Dermis microvascular lymphatic vessel endothelial cell (primary cell): ENCODE results near the gene GTF2H4. TPM values are rescaled to one million over a fixed set of nuclear protein-coding genes. Genes with fewer than 3 reads are reported as not detected.
"Not testable (repeated sequence)": the region's sequence is repeated elsewhere in the genome, so short reads cannot be mapped to it uniquely, and the experiment has no call there.

ENCODE experiments used
- DNase-seq, 2 donors: peaks; one replicate each; pipeline versions ENCODE4 v3.0.0 to v3.0.0-alpha.2; 2010; ENCODE audit warnings: low read depth in 2 of 2
- total RNA-seq: library from RNA; depleted of rRNA; stranded (reverse); fragments of >200 nt; gene quantifications from 2 replicates; pipeline ENCODE4 v1.2.1, GENCODE V29; 2014

The GTF2H4 gene
- 10.4 and 13.7 TPM in 2 replicates for total RNA-seq

GRCh38 chr6:30907758-30908591 is at the start of gene GTF2H4:
TSS of gene GTF2H4 (plus strand) at chr6:30908207.
- peak; percentile 97 to 98 for DNase-seq

DNA sequence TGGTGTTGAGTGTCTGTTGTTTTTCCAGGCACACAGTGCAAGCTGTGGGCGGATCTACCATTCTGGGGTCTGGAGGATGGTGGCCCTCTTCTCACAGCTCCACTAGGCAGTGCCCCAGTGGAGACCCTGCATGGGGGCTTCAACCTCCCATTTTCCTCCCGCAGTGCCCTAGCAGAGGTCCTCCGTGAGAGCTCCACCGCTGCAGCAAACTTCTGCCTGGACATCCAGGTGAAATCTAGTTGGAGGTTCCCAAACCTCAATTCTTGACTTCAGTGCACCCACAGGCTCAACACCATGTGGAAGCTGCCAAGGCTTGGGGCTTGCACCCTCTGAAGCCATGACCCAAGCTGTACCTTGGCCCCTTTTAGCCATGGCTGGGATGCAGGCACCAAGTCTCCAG is 48.3 kb upstream of the GTF2H4 start:
- not testable (repeated sequence) for DNase-seq

DNA sequence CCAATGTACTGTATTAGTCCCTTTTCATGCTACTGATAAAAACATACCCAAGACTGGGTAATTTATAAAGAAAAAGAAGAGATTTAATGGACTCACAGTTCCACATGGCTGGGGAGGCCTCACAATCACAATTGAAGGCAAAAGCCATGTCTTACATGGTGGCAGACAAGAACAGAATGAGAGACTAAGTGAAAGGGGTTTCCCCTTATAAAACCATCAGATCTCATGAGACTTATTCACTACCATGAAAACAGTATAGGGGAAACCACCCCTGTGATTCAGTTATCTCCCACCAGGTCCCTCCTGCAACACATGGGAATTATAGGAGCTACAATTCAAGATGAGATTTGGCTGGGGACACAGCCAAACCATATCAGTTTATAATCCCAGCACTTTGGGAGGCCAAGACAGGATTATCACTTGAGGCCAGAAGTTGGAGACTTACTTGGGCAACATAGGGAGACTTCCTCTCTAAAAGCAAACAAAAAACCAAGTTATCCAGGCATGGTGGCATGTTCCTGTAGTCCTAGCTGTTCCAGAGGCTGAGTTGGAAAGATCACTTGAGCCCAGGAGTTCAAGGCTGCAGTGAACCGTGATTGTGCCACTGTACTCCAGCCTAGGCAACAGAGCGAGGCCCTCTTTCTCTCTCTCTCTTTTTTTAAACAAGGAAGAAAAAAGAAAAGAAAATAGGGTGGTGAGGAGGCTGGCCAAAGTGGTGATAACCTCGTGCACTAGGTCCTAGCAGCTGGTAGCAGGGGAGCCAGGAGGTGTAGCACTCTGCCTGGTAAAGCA is 46.6 kb upstream of the GTF2H4 start:
- DNase-seq: no peak

DNA sequence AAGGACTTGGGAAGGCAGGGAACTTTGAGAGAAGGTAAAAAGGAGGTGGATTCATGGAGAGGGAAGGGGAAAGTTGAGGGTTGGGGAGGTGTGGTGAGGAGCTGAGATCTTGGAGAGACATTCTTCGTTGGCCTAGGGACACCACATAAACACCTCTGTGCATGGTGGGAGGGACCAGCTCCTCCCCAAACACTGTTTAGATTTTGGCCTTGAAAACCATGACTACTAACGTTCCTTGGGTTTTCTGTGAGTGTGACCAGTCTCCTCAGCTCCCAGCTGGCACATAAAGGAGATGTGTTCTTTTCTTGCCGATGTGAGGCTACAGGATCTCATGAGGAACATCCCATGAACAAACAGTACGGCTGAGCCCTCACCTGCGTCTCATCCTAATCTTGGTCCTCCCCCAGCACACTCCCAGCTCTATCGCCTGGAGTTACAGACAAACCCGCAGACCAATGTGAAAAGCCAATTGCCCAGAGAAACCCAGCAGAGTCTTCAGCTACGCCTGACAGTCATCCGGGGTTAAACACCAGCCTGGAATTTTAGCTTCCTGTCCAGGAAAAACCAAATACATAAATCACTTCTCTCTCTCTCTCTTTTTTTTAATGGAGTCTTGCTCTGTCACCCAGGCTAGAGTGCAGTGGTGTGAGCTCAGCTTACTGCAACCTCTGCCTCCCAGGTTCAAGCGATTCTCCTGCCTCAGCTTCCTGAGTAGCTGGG is 45.7 kb upstream of the GTF2H4 start:
- peak; percentile 86 for DNase-seq

GRCh38 chr6:30864325-30864724 is 43.7 kb upstream of the GTF2H4 start:
- no peak for DNase-seq

DNA sequence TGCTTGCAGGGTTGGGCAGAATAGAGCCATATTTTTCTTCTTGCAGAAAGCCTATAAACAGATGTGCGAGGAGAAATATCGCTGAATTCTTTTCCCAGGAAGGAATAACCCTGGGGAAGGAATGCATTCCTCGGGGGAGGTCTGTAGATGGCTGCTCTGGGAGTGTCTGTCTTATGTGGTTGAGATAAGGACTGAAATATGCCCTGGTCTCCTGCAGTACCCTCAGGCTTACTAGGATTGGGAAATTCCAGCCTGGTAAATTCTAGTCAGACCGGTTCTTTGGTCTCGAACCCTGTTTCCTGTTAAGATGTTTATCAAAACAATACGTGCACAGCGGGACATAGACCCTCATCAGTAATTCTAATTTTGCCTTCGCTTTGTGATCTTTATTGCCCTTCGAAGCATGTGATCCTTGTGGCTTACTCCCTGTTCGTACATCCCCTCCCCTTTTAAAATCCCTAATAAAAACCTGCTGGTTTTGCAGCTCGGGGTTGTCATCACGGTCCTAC is 38.7 kb upstream of the GTF2H4 start:
- DNase-seq: not testable (repeated sequence)

GRCh38 chr6:30870546-30870945 is 37.5 kb upstream of the GTF2H4 start:
- DNase-seq: no peak

DNA sequence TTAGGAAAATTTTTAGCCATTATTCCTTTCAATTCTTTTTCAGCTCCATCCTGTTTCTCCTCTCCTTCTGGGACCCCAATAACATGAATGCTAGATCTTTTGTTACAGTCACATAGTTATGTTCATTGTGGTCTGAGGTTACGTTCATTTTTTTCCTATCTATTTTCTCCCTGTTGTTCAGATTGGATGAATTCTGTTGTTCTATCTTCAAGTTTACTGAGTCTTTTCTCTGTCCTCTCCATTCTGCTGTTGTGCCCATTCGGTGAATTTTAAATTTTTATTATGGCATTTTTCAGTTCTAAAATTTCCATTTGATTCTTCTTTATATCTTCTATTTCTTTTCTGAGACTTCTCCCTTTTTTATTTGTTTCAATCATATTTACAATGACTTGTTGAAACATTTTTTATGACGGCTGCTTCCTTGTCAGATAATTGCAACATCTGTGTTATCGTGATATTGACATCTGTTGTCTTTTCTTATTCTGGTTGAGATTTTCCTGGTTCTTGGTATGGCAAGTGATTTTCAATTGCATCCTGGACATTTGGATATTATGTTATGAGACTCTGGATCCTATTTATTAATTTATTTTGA is 36.3 kb upstream of the GTF2H4 start:
- DNase-seq: no peak

DNA sequence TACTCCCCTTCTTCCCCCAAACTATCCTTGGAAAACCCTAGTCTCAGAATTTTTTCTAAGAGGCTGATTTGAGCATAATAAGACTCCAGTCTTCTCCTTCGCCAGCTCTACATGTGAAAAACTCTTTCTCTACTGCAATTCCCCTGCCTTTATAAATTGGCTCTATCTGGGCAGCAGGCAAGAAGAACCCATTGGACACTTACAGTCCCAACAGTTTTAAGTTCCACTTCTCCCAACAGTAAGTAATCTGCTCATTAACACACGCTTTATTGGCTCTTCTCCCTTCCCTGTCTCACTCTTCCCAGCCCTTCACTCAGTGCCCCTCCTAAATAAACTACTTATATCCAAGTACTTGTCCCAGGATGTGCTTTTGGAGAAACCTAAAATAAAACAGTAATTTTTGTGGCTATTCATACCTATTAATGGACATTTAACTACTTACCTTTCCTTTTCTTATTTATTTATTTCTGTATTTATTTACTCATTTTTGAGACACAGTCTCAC is 34.8 kb upstream of the GTF2H4 start:
- DNase-seq: no peak

GRCh38 chr6:30873795-30874194 is 34.2 kb upstream of the GTF2H4 start:
- DNase-seq: not testable (repeated sequence)

DNA sequence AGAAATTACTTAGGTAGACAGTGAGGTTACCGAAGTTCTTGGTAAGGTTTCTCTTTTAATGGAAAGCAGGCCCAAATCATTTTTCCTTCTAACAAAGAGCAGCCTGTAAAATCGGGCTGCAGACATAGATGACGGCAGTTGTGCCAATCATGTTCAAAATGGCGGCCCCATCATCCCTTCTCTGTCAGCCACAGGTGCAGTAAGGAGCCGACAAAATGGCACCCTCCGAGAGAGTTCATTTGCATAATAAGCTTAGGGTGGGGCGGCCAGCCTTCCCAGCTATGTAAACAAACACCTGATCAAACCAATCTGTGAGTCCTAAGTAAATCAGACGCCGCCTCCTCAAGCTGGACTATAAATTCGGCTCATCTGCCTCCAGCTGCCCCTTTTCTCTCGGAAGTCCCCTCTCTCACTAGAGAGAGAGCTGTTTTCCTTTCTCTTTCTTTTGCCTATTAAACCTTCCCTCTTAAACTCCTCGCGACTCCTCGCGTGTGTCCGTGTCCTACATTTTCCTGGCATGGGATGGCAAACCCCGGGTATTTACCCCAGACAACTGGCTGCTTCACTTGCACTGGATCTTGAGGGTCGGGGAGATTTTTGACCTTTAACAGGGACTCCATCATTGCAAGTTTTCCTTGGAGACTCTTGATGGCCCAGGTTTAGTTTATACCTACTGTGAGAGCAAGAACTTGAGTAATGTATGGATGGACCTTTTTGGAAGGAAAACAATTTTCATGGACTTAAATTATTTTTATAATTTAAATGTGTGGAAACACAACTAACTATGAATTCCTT is 32.6 kb upstream of the GTF2H4 start:
- DNase-seq: no peak

DNA sequence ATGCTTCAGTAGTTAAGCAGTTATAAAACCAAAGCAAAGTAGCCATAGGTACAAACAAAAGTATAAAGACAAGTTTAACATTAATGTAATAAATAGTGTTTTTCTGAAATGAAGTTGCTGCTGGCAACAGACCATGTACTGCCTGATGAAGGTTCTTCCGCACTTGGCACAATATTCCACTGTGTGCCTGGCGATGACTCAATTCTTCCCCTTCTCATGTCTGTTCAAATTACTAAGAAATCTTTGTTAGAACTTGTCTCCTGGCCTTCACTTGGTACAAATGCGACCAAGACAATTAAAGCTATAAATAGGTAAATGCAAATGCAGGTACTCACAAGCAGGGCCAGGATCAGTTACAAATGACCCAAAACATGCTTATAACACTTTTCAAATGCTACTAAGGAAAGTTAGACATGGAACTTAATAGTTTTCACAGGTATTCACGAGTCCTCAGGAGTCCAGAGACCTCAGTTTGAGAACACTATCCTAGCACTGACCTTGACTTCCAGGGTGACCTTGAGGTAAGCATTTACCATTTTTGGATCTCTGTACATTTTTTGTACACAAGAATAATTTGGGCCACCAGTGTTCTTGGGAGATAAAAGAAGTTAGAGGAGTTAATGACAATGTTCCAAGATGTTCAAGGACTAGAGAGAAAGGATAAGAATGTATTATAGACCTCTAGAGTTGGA is 31.8 kb upstream of the GTF2H4 start:
- DNase-seq: peak; percentile 84 to 97

DNA sequence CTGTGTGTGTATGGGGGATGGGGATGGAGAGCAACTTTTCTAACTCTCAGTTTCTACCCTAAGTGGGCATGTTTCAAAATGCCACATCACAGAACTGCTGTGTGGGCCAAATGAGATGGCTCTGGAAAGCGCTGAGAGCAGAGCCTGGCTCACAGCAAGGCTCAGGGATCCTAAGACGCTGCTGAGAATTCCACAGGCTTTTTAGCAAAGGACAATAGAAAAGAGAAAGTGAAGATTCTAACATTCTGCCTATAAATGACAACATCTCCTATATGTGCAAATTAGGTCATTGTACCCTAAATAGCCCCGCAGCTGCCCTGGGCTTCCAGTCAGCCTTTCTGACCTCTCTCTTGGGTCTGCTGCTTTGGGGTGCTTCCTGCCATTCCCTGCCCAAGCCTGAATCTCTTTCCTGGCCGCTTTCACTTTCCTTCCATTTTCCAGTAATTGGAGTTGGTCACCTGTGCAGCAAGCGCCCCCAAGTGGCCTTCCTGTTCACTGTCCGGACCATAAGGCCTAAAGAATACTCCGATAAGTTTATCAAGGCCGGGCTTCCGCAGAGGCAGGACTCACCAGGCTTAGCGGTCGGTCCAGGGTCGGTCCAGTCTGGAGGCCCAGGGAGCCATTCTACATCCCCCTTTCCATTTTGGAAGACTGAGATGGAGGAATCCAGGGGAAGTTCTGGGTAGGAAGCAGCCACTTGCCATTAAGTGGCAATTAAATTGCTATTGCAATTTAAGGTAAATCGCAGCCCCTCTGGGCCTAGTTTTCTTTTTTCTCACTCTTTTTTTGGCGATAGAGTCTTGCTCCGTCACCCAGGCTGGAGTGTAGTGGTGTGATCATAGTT is 30.4 kb upstream of the GTF2H4 start:
- peak; percentile 80 to 93 for DNase-seq

DNA sequence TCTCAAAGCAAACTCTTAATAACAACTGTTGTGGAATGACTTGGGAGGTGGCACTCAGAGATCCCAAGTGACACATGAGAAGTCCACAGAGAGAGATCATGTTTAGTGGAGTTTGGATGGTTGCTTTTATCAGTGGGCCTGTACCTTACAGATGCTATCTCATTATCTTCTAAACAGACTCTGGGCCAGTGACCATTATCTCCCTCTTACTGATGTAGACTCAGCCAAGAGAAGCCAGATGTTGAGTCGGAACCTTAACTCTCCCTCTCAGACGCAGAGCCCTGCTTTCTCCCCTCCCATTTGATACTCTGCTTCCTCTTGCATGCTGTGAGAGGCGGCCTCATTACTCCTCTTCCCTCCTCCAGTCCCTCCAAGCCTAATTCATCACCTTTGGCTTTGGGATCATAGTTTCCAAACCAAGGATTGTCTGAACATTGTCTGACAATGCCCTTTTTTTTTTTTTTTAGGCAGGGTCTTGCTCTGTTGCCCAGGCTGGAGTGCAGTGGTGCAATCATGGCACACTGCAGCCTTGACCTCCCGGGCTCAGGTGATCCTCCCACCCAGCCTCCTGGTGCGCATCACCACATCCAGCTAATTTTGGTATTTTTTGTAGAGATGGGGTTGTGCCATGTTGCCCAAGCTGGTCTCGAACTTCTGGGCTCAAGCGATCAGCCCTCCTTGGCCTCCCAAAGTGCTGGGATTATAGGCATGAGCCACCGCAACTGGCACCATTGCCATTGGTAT is 28.2 kb upstream of the GTF2H4 start:
- no peak for DNase-seq

DNA sequence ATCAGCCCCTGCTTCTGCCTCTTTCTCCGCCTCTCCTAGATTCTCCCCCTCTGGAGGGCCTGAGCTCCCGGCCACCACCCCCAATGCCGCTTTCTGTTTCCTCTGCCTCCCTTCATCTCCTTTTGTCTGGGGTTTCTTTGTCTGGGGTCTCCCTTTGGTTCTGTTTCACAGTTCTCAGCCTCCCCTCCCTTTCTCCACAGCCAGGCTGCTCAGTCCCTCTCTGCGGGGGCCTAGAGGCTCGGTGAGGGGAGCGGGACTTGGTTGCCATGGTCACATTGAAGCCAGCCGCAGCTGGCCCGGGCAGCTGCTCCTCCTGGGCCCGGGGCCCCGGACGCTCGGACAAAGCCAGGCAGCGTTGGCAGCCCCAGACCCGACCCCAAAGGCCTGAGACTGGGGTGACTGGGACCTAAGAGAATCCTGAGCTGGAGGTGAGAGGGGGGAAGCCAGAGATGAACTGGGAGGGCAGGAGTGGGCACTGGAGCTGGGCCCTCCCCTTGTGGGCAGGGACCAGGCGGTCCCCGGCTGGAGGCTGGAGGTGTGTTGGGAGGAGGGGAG is 27.2 kb upstream of the GTF2H4 start:
- no peak for DNase-seq

DNA sequence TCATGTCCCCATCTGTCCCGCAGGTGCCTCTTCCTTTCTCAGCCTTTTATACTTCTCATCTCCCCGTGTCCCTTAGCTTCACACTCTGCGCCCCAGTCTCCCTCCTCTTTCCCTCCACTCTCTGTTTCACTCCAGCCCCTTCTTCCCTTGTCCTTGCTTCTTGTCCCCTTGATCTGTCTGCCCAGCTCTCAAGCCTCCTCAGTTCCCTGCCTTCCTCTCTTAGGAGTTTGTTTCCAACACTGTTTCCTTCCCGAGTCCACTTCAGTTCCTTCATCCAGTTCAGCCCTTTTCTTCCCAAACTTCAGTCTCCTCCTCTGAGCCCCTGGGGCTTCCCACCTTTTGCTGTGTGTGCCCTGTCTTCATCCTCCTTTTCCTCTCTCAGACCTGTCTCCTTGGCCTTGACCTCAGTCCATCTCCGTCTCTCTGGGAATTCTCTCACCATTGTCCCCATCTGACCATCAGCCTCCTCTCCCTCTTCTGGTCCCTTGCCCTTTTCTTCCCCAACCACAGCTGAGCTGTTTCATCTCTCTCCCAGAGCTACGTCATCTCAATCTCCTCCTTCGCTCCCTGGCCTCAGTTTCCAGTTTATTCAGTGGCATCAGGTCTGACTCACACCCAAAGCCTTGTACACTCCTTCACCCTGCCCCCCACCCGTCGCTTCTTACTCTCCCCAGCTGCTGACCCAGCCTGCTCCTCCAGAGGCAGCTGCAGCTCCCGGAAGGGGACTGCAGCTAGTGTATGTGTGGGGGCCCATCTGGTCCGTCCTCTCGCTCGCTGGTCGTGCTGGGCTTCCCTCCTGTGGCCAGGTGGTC is 26.4 kb upstream of the GTF2H4 start:
- no peak for DNase-seq

DNA sequence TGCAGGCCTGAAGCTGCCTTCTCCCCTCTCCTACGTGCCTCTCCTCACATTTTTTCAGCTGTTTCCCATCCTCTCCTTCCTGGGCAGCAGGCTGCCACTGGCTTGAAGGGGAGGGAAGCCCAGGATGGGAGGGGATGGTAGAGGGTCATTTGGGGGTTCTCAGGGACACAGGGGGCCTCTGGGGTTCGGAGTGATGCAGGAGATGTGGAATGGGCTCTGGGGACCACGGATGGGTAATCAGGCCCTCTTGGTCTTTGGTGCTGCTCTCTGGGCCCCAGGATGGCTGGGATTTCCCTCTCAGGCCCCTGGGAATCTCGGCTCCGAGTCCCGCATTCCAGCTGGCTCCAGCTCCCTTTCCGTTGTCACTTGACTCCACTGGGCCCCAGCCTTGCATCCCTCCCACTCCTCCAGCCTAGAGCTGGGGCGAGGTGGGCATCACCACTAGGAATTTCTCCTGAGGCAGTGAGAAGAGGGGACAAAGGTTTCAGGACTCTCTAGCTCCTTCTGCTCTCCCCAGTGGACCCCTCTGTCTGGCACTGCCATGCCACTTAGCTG is 25.7 kb upstream of the GTF2H4 start:
- DNase-seq: no peak
